Prostate gland (tissue), 2 donors: ENCODE data around the gene VCAN.

Experiments used
- CTCF ChIP-seq, 4 experiments: fragments of 200-600 bp in 2 of 4; fragments of 450-650 bp in 2 of 4; sonication (generic) in 2 of 4; IDR thresholded peaks; 1 replicate in 3 of 4; 2 replicates in 1 of 4; pipeline ENCODE4 v1.5.1; 2016 to 2019; ENCODE audit warnings: antibody characterized with exemption in 4 of 4, mild to moderate bottlenecking in 2 of 4, moderate library complexity in 2 of 4
- POLR2A ChIP-seq: fragments of 450-650 bp; IDR thresholded peaks from one replicate; pipeline ENCODE4 v1.6.1; 2016; ENCODE audit warnings: antibody characterized with exemption, mild to moderate bottlenecking
- POLR2AphosphoS5 ChIP-seq: sonication (generic); formaldehyde crosslinking; IDR thresholded peaks from one replicate; pipeline ENCODE4 v1.6.1; 2017; ENCODE audit warnings: antibody characterized with exemption

GRCh38 chr5:83434946-83435345, 36.6 kb upstream of the VCAN start:
- no peak for TF ChIP-seq CTCF (IDR thresholded peaks at IDR 0.05)
- no peak for TF ChIP-seq POLR2A
- no peak for TF ChIP-seq POLR2AphosphoS5
